HL-60 (cell line): Measurements from ENCODE around the gene BTG3.

Experiments used
- POLR2AphosphoS5 ChIP-seq: IDR thresholded peaks from 2 replicates; pipeline ENCODE4 v1.6.1; 2012; ENCODE audit warnings: low read depth
- SPI1 ChIP-seq: IDR thresholded peaks from 2 replicates; pipeline ENCODE4 v1.6.1; 2012; ENCODE audit warnings: low read depth, mild to moderate bottlenecking, borderline replicate concordance
- TF ChIP-seq, protein P1 (sequence below): IDR thresholded peaks from one replicate; pipeline ENCODE4 v1.5.1; 2011; ENCODE audit warnings: low read length, control low read depth, inconsistent platforms; ENCODE audit not compliant: insufficient read depth
- TF ChIP-seq, protein P2 (sequence below): IDR thresholded peaks from 2 replicates; pipeline ENCODE4 v1.6.1; 2012; ENCODE audit warnings: low read depth; ENCODE audit not compliant: insufficient replicate concordance

DNA sequence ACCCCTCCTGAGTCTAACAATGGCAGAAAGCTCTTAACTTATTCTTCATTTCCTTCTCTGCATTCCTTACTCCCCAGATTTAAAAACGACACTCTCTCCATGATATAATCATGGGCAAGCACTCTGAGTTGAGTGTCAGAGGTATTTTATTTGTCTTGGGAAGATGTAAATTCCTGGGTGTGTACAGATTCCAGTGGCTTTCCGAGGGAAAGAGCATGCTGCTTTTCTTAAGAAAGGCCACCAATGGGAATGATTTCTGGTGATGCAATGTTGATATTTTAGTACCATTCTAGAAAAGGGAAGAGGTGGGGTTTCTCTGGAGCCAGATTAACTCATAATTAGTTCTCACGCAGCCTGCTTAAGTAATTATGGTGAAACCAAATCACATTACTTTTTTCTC lies 47.8 kb upstream of the BTG3 start:
- TF ChIP-seq, protein P1, sequence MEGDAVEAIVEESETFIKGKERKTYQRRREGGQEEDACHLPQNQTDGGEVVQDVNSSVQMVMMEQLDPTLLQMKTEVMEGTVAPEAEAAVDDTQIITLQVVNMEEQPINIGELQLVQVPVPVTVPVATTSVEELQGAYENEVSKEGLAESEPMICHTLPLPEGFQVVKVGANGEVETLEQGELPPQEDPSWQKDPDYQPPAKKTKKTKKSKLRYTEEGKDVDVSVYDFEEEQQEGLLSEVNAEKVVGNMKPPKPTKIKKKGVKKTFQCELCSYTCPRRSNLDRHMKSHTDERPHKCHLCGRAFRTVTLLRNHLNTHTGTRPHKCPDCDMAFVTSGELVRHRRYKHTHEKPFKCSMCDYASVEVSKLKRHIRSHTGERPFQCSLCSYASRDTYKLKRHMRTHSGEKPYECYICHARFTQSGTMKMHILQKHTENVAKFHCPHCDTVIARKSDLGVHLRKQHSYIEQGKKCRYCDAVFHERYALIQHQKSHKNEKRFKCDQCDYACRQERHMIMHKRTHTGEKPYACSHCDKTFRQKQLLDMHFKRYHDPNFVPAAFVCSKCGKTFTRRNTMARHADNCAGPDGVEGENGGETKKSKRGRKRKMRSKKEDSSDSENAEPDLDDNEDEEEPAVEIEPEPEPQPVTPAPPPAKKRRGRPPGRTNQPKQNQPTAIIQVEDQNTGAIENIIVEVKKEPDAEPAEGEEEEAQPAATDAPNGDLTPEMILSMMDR, result no peak
- no peak for TF ChIP-seq POLR2AphosphoS5
- TF ChIP-seq, protein P2, sequence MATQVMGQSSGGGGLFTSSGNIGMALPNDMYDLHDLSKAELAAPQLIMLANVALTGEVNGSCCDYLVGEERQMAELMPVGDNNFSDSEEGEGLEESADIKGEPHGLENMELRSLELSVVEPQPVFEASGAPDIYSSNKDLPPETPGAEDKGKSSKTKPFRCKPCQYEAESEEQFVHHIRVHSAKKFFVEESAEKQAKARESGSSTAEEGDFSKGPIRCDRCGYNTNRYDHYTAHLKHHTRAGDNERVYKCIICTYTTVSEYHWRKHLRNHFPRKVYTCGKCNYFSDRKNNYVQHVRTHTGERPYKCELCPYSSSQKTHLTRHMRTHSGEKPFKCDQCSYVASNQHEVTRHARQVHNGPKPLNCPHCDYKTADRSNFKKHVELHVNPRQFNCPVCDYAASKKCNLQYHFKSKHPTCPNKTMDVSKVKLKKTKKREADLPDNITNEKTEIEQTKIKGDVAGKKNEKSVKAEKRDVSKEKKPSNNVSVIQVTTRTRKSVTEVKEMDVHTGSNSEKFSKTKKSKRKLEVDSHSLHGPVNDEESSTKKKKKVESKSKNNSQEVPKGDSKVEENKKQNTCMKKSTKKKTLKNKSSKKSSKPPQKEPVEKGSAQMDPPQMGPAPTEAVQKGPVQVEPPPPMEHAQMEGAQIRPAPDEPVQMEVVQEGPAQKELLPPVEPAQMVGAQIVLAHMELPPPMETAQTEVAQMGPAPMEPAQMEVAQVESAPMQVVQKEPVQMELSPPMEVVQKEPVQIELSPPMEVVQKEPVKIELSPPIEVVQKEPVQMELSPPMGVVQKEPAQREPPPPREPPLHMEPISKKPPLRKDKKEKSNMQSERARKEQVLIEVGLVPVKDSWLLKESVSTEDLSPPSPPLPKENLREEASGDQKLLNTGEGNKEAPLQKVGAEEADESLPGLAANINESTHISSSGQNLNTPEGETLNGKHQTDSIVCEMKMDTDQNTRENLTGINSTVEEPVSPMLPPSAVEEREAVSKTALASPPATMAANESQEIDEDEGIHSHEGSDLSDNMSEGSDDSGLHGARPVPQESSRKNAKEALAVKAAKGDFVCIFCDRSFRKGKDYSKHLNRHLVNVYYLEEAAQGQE, result no peak
- no peak for TF ChIP-seq SPI1
